SK-N-SH (cell line): Measurements from ENCODE around the gene VWC2L. TPM values are rescaled to one million over a fixed set of nuclear protein-coding genes. Genes with fewer than 3 reads are reported as not detected.

ENCODE experiments used
- CTCF ChIA-PET: fragments of 300-600, 350-600 bp; formaldehyde crosslinking; extraction: SDS; loops from one replicate; lab custom pipeline; 2021; lab: Yijun Ruan, JAX
- POLR2A ChIA-PET: fragments of 350-600 bp; sonication (Branson Sonifier 250); formaldehyde crosslinking; extraction: SDS; loops from one replicate; lab custom pipeline; 2020; ENCODE audit warnings: antibody characterized with exemption, inconsistent platforms; lab: Yijun Ruan, JAX
- DNase-seq: peaks from one replicate; pipeline ENCODE4 v3.0.0; 2012
- H2AFZ ChIP-seq: fragments of 200-600 bp; sonication (generic); 2 replicates; pipeline ENCODE4 v1.8.1; 2016; ENCODE audit warnings: antibody characterized with exemption, mild to moderate bottlenecking, low read depth
- H3F3A ChIP-seq: fragments of 200-600 bp; sonication (generic); replicated peaks from 2 replicates; pipeline ENCODE3; 2016; ENCODE audit warnings: antibody characterized with exemption, mild to moderate bottlenecking; ENCODE audit not compliant: insufficient read depth
- H3K27ac ChIP-seq, 2 experiments: fragments of 200-500 bp in 1 of 2; fragments of 200-600 bp in 1 of 2; sonication (Bioruptor generic) in 1 of 2; sonication (generic), shearing (Covaris generic) in 1 of 2; 2 replicates each; pipeline versions ENCODE4 v1.5.1 to v1.6.1; 2014 to 2016; ENCODE audit warnings: low read depth in 2 of 2, inconsistent platforms in 1 of 2, low read length in 1 of 2, mild to moderate bottlenecking in 1 of 2, mixed read lengths in 1 of 2
- H3K27me3 ChIP-seq: fragments of 200-600 bp; sonication (generic), shearing (Covaris generic); 2 replicates; pipeline ENCODE4 v1.6.1; 2016; ENCODE audit warnings: mixed run types; ENCODE audit not compliant: insufficient read depth
- H3K36me3 ChIP-seq, 2 experiments: fragments of 200-500 bp in 1 of 2; fragments of 200-600 bp in 1 of 2; sonication (Bioruptor generic) in 1 of 2; sonication (generic) in 1 of 2; replicated peaks in 1 of 2; 2 replicates each; pipeline versions ENCODE3 to v1.5.1; 2014 to 2016; ENCODE audit warnings: low read length in 1 of 2, mild to moderate bottlenecking in 1 of 2; ENCODE audit not compliant: insufficient read depth in 2 of 2, control insufficient read depth in 1 of 2
- H3K4me1 ChIP-seq, 2 experiments: fragments of 200-500 bp in 1 of 2; fragments of 200-600 bp in 1 of 2; sonication (Bioruptor generic) in 1 of 2; sonication (generic), shearing (Covaris generic) in 1 of 2; 2 replicates each; pipeline versions ENCODE4 v1.5.1 to v1.6.1; 2014 to 2016; ENCODE audit warnings: low read depth in 1 of 2, low read length in 1 of 2, mixed run types in 1 of 2; ENCODE audit not compliant: insufficient read depth in 2 of 2, control insufficient read depth in 1 of 2
- H3K4me2 ChIP-seq: fragments of 200-600 bp; sonication (generic), shearing (Covaris generic); 2 replicates; pipeline ENCODE4 v1.6.1; 2017; ENCODE audit warnings: mixed run types
- H3K4me3 ChIP-seq, 2 experiments: fragments of 200-500 bp in 1 of 2; fragments of 200-600 bp in 1 of 2; sonication (Bioruptor generic) in 1 of 2; sonication (generic), shearing (Covaris generic) in 1 of 2; 2 replicates each; pipeline versions ENCODE4 v1.5.1 to v1.8.1; 2014 to 2016; ENCODE audit warnings: low read depth in 2 of 2, inconsistent platforms in 1 of 2, low read length in 1 of 2, mild to moderate bottlenecking in 1 of 2, mixed read lengths in 1 of 2, moderate library complexity in 1 of 2
- H3K79me2 ChIP-seq: fragments of 200-600 bp; sonication (generic); 2 replicates; pipeline ENCODE4 v1.8.1; 2017; ENCODE audit warnings: mild to moderate bottlenecking; ENCODE audit not compliant: insufficient read depth
- H3K9ac ChIP-seq: fragments of 200-600 bp; sonication (generic); 2 replicates; pipeline ENCODE4 v1.6.1; 2017; ENCODE audit warnings: mixed run types
- H3K9me2 ChIP-seq: fragments of 200-600 bp; sonication (generic); 2 replicates; pipeline ENCODE4 v1.6.1; 2017; ENCODE audit warnings: mixed run types
- H3K9me3 ChIP-seq: fragments of 200-600 bp; sonication (generic); 2 replicates; pipeline ENCODE4 v1.6.1; 2017; ENCODE audit warnings: mixed run types, mild to moderate bottlenecking, moderate library complexity
- H4K20me1 ChIP-seq: fragments of 200-600 bp; sonication (generic); 2 replicates; pipeline ENCODE4 v1.6.1; 2017; ENCODE audit warnings: mild to moderate bottlenecking, mixed run types; ENCODE audit not compliant: insufficient read depth
- CTCF ChIP-seq: fragments of 200-600 bp; sonication (generic); IDR thresholded peaks from 2 replicates; pipeline ENCODE4 v1.6.1; 2017; ENCODE audit warnings: antibody characterized with exemption, mild to moderate bottlenecking, moderate library complexity
- FOSL2 ChIP-seq: IDR thresholded peaks from 2 replicates; pipeline ENCODE4 v1.4.0; 2012; ENCODE audit warnings: low read depth, mild to moderate bottlenecking, moderate library complexity, borderline replicate concordance
- FOXJ3 ChIP-seq: sonication (generic); formaldehyde crosslinking; IDR thresholded peaks from 2 replicates; pipeline ENCODE4 v1.5.1; 2020; ENCODE audit warnings: mild to moderate bottlenecking, missing genetic modification reagents
- GABPA ChIP-seq: IDR thresholded peaks from 2 replicates; pipeline ENCODE4 v1.4.0; 2012; ENCODE audit warnings: low read depth, mild to moderate bottlenecking
- GATA2 ChIP-seq: sonication (generic); formaldehyde crosslinking; IDR thresholded peaks from 2 replicates; pipeline ENCODE4 v1.5.0; 2020; ENCODE audit warnings: mild to moderate bottlenecking, missing genetic modification reagents
- IRF3 ChIP-seq: fragments of 150-350 bp; IDR thresholded peaks from 2 replicates; pipeline ENCODE4 v1.6.1; 2016; ENCODE audit warnings: mild to moderate bottlenecking, low read depth, low read length
- POLR2AphosphoS5 ChIP-seq: IDR thresholded peaks from 2 replicates; pipeline ENCODE4 v1.6.1; 2012; ENCODE audit warnings: low read depth, low read length
- RAD21 ChIP-seq: IDR thresholded peaks from 2 replicates; pipeline ENCODE4 v1.6.1; 2012; ENCODE audit warnings: mild to moderate bottlenecking, low read length
- RCOR1 ChIP-seq: fragments of 150-350 bp; IDR thresholded peaks from 2 replicates; pipeline ENCODE4 v1.6.1; 2017; ENCODE audit warnings: antibody characterized with exemption, low read length
- RXRA ChIP-seq: IDR thresholded peaks from 2 replicates; pipeline ENCODE4 v1.4.0; 2012; ENCODE audit warnings: low read depth, mild to moderate bottlenecking, borderline replicate concordance
- TEAD4 ChIP-seq: IDR thresholded peaks from 2 replicates; pipeline ENCODE4 v1.4.0; 2012; ENCODE audit warnings: mild to moderate bottlenecking, borderline replicate concordance; ENCODE audit not compliant: insufficient read depth
- USF1 ChIP-seq: IDR thresholded peaks from 2 replicates; pipeline ENCODE4 v1.4.0; 2012; ENCODE audit warnings: low read depth, borderline replicate concordance
- YY1 ChIP-seq: IDR thresholded peaks from 2 replicates; pipeline ENCODE4 v1.4.0; 2012; ENCODE audit warnings: low read depth, mild to moderate bottlenecking
- ZBTB33 ChIP-seq: IDR thresholded peaks from 2 replicates; pipeline ENCODE4 v1.4.0; 2012; ENCODE audit warnings: low read depth, borderline replicate concordance
- WGBS: methylation state at CpG from one replicate; pipeline ENCODE4 v1.1.6; 2017; ENCODE audit warnings: low lambda C conversion rate; 5-methylcytosine and 5-hydroxymethylcytosine counted together
- polyA plus RNA-seq, 3 experiments: library from polyadenylated mRNA; depleted of rRNA; stranded (reverse); fragments of >200 nt; gene quantifications; 2 replicates each; pipeline ENCODE4 v1.2.3, GENCODE V29; 2012

Gene VWC2L
- polyA plus RNA-seq, 1 of the 3 experiments (the other 2 are of a cell fraction): not detected

- TF ChIP-seq FOXJ3 (CRISPR knock-in tag) (no peak), USF1 (no peak), GABPA (no peak), TEAD4 (no peak)
Observed at GRCh38 chr2:214537929-214538328, 127.1 kb downstream of the VWC2L start (continued).

GRCh38 chr2:214542295-214542694 lies 131.4 kb downstream of the VWC2L start:
- Histone ChIP-seq H2AFZ (no peak overlapping the region), H3K9me3 (no peaks in the 10 kb centered on the region), H4K20me1 (no peaks in the 10 kb centered on the region), H3K27me3 (no peaks in the 10 kb centered on the region), H3K79me2 (no peaks in the 10 kb centered on the region), H3K27ac (no peak overlapping the region)
- CTCF ChIA-PET: interaction anchor here (1.0 to 1.6 kb wide), 2 partner anchors 9 to 11 kb away, joined by 3 read pairs; no protein-coding TSS in a partner anchor
- TF ChIP-seq ZBTB33 (no peak), IRF3 (no peak), RXRA (no peak), POLR2AphosphoS5 (no peak), YY1 (no peak), FOSL2 (no peak), RCOR1 (no peak), CTCF (no peak), RAD21 (no peak), FOXJ3 (CRISPR knock-in tag) (no peak), GATA2 (CRISPR knock-in tag) (no peak)
- TF ChIP-seq, all 33 proteins: peak for 0
- Histone ChIP-seq H3K4me1 (peaks cover 0 to 5% of the 10 kb centered on the region in 2 experiments; a peak in 1 of 4 replicates), H3K36me3 (no peaks in the 10 kb centered on the region), H3F3A (peaks cover 3% of the 10 kb centered on the region), H3K9me2 (no peaks in the 10 kb centered on the region), H3K4me3 (no peak overlapping the region), H3K9ac (no peak overlapping the region), H3K4me2 (no peak overlapping the region)
- POLR2A ChIA-PET: no interaction called here
- WGBS: 59% methylated on average over 7 of the region's 7 CpGs
- DNase-seq: no peak
